Neural crest cell (in vitro differentiated cells): ENCODE measurements around the gene DNAH7. TPM values are rescaled to one million over a fixed set of nuclear protein-coding genes. Genes with fewer than 3 reads are reported as not detected.
"Not testable (repeated sequence)": the region's sequence is repeated elsewhere in the genome, so short reads cannot be mapped to it uniquely, and the experiment has no call there.

Experiments used
- DNase-seq: peaks from one replicate; pipeline ENCODE4 v3.0.0; 2021; ENCODE audit warnings: low read depth, mixed read lengths, low spot score
- H3K27ac Mint-ChIP-seq: one replicate; pipeline ENCODE4 v1.8.0; 2021; ENCODE audit warnings: mild to moderate bottlenecking, mixed read lengths; ENCODE audit not compliant: unreplicated experiment
- H3K27me3 Mint-ChIP-seq: 2 replicates; pipeline ENCODE4 v1.8.0; 2021; ENCODE audit warnings: low read depth, mild to moderate bottlenecking, mixed read lengths
- H3K36me3 Mint-ChIP-seq: 2 replicates; pipeline ENCODE4 v1.8.0; 2021; ENCODE audit warnings: low read depth, mild to moderate bottlenecking, mixed read lengths
- H3K4me1 Mint-ChIP-seq: 2 replicates; pipeline ENCODE4 v1.8.0; 2021; ENCODE audit warnings: mixed read lengths
- H3K4me3 Mint-ChIP-seq: one replicate; pipeline ENCODE4 v1.8.0; 2021; ENCODE audit warnings: mild to moderate bottlenecking, mixed read lengths
- H3K9me3 Mint-ChIP-seq: 2 replicates; pipeline ENCODE4 v1.8.0; 2021; ENCODE audit warnings: mixed read lengths
- total RNA-seq: library from RNA; stranded (reverse); gene quantifications from 2 replicates; pipeline ENCODE4 v1.2.1, GENCODE V29; 2021
- TF ChIP-seq, protein P1 (sequence below): fragments of 200-600 bp; sonication (generic); conservative IDR thresholded peaks from 2 replicates; pipeline ENCODE4 v1.5.0; 2021; ENCODE audit warnings: antibody characterized with exemption, mild to moderate bottlenecking

Gene DNAH7
- total RNA-seq, 1 donor from 2014 or later, result 1.5 TPM

DNA sequence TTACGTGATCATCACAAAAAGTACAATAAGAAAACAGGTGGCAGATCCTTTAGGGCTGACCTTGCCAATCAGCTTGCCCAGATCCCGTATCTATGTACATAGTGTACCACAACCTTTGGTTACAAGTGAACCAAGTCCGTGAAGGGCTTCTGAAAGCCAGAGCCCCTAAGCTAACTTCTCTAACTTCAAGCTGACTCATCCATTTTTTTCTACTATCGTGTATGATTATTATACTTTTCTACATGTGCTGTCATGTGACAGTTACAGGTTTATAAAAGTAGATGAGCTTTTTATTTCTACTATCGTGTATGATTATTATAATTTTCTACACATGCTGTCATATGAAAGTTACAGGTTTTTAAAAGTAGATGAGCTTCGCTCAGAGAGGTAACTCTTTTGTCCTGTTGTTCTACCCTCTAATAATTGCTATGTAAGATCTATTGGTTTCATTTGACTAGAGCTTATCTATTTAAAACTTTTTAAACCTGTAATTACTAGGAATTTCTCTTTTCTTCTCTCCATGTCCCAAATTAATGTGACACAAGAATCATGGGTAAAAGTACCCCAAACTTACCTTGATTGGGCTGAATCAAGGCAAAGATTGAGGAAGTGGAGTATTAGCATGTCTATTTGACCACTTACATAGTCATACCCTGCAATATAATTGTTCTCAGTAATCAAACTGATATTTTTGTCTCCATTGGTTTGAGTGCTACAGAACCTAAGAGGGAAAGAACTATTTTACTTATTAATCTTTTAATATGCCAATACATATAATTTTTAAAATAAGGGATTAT lies 29.4 kb upstream of the DNAH7 start:
- DNase-seq, result no peak
- no peak overlapping the region for H3K4me3 Mint-ChIP-seq
- peaks cover 4% of the 10 kb centered on the region for H3K4me1 Mint-ChIP-seq
- peaks cover 2% of the 10 kb centered on the region for H3K36me3 Mint-ChIP-seq
- TF ChIP-seq, protein P1, sequence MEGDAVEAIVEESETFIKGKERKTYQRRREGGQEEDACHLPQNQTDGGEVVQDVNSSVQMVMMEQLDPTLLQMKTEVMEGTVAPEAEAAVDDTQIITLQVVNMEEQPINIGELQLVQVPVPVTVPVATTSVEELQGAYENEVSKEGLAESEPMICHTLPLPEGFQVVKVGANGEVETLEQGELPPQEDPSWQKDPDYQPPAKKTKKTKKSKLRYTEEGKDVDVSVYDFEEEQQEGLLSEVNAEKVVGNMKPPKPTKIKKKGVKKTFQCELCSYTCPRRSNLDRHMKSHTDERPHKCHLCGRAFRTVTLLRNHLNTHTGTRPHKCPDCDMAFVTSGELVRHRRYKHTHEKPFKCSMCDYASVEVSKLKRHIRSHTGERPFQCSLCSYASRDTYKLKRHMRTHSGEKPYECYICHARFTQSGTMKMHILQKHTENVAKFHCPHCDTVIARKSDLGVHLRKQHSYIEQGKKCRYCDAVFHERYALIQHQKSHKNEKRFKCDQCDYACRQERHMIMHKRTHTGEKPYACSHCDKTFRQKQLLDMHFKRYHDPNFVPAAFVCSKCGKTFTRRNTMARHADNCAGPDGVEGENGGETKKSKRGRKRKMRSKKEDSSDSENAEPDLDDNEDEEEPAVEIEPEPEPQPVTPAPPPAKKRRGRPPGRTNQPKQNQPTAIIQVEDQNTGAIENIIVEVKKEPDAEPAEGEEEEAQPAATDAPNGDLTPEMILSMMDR, result no peak
- peaks cover 8% of the 10 kb centered on the region for H3K9me3 Mint-ChIP-seq
- no peak overlapping the region for H3K27ac Mint-ChIP-seq
- no peaks in the 10 kb centered on the region for H3K27me3 Mint-ChIP-seq

DNA sequence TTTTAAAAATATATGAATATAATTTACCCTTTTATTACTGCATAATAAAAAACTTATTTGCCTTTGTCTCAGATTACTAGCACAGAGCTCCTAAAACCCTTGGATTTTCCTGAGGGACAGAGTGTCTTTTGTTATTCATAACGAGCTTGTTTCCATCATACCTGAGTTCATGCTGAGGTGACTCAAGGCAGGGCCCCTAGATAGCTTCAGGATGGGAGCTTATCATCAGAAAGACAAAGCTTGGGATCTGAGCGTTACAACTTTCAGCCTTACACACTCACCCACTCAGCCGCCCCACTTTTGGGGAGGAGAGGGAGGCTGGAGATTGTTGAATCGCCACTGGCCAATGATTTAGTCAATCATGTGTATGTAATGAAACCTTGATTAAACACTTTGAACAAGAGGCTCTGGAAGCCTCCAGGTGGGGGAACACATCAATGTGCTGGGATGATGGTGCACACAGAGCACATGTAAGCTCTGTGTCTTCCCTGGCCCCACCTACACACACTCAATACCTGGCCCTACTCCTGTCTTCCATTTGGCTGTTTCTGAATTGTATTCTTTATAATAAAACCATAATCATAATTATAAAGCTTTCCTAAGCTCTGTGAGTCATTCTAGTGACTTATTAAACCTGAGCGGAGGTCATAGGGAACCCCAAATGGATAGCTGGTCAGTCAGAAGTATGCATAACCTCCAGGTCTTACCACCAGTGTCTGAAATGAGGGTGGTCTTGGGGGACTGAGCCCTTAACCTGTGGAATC lies 28.5 kb upstream of the DNAH7 start:
- no peak overlapping the region for H3K4me3 Mint-ChIP-seq
- H3K4me1 Mint-ChIP-seq, result peaks cover 4% of the 10 kb centered on the region
- peaks cover 2% of the 10 kb centered on the region for H3K36me3 Mint-ChIP-seq
- H3K27me3 Mint-ChIP-seq, result no peaks in the 10 kb centered on the region
- no peak for DNase-seq
- H3K27ac Mint-ChIP-seq, result no peak overlapping the region
- peaks cover 6% of the 10 kb centered on the region for H3K9me3 Mint-ChIP-seq
- TF ChIP-seq, protein P1, result no peak

DNA sequence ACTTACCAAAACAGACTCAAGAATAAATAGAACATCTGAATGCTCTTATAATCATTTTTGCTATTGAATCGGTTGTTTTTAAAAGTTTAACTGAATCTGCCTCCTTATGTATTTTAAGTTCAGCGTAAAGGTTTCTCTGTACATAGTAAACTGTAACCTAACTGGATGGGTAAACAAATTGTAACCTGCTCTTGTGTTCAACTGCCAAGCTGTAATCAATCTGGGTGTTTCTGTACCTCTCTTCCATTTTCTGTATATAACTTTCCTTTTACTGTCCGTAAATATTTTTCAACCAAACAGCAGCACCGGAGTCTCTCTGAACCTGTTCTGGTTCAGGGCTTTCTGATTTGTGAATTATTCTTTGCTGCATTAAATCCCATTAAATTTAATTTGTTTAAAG lies 27.6 kb upstream of the DNAH7 start:
- Mint-ChIP-seq H3K36me3 (peaks cover 2% of the 10 kb centered on the region), H3K27ac (no peak overlapping the region), H3K27me3 (no peaks in the 10 kb centered on the region)

DNA sequence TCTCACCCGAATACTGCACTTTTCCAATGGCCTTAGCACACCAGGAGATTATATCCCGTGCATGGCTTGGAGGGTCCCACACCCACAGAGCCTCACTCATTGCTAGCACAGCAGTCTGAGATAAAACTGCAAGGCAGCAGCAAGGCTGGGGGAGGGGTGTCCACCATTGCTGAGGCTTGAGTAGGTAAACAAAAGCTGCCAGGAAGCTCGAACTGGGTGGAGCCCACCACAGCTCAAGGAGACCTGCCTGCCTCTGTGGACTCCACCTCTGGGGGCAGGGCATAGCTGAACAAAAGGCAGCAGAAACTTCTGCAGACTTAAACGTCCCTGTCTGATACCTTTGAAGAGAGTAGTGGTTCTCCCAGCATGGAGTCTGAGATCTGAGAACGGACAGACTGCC lies 20.8 kb upstream of the DNAH7 start:
- H3K36me3 Mint-ChIP-seq, DNase-seq, H3K27me3 Mint-ChIP-seq, H3K9me3 Mint-ChIP-seq, H3K4me3 Mint-ChIP-seq, H3K27ac Mint-ChIP-seq, H3K4me1 Mint-ChIP-seq: not testable (repeated sequence)

More for the DNA sequence above, 27.6 kb upstream of the DNAH7 start:
- no peak for DNase-seq
- peaks cover 6% of the 10 kb centered on the region for H3K9me3 Mint-ChIP-seq
- H3K4me3 Mint-ChIP-seq, result no peak overlapping the region
- H3K4me1 Mint-ChIP-seq, result no peaks in the 10 kb centered on the region
- TF ChIP-seq, protein P1, result no peak

DNA sequence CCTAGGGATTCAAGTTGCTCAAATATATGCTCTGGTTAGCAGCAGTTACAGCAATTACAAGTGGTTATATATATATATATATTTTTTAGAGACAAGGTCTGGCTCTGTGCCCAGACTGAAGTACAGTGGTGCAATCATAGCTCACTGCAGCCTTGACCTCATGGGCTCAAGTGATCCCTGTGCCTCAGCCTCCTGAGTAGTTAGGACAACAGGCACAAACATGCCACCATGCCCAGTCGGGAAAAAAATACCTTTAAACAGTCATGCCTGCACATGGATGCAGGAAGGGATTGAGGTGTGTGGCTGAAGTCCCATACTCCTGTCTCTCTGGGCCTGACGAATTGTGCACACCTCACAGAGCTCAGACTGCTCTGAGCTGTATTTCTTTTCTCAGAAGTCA lies 19.6 kb upstream of the DNAH7 start:
- H3K4me1 Mint-ChIP-seq, result no peaks in the 10 kb centered on the region

More for the DNA sequence above, 19.6 kb upstream of the DNAH7 start:
- no peak overlapping the region for H3K27ac Mint-ChIP-seq
- no peaks in the 10 kb centered on the region for H3K27me3 Mint-ChIP-seq
- H3K36me3 Mint-ChIP-seq, result peaks cover 2% of the 10 kb centered on the region
- no peak for DNase-seq
- H3K9me3 Mint-ChIP-seq, result peaks cover 8% of the 10 kb centered on the region
- TF ChIP-seq, protein P1, result no peak
- no peak overlapping the region for H3K4me3 Mint-ChIP-seq
